ENCODE data around the gene E2F4. TPM values are rescaled to one million over a fixed set of nuclear protein-coding genes. Genes with fewer than 3 reads are reported as not detected.

E2F4 gene
- total RNA-seq, 1 donor from 2014 or later: 51.2 TPM

- Histone ChIP-seq H2AFZ (ENCODE audit: low read depth, low read length) (peak overlapping the region; percentile 81), H3K27me3 (ENCODE audit: insufficient read depth, low read length) (peaks cover 10% of the 10 kb centered on the region), H3K9ac (ENCODE audit: low read length) (no peak overlapping the region)
These were observed 42.5 kb upstream of the E2F4 start for GRCh38 chr16:67149276-67150046.

GRCh38 chr16:67150047-67150832 lies 41.7 kb upstream of the E2F4 start:
- DNase-seq (ENCODE audit: low read depth): peak; percentile 69
- H2AFZ ChIP-seq (ENCODE audit: low read depth, low read length): peak overlapping the region; percentile 81
- Mint-ChIP-seq H3K4me1 (ENCODE audit: low read depth, unreplicated experiment) (no peaks in the 10 kb centered on the region), H3K36me3 (ENCODE audit: low read depth, unreplicated experiment) (peaks cover 24% of the 10 kb centered on the region), H3K27ac (ENCODE audit: unreplicated experiment) (no peak overlapping the region), H3K4me3 (ENCODE audit: unreplicated experiment) (no peak overlapping the region), H3K9me3 (ENCODE audit: unreplicated experiment) (peaks cover 4% of the 10 kb centered on the region), H3K27me3 (ENCODE audit: low read depth, unreplicated experiment) (peaks cover 30% of the 10 kb centered on the region)
- peak overlapping the region; percentile 77 for H3K9ac ChIP-seq (ENCODE audit: low read length)
- H3K4me1 ChIP-seq (ENCODE audit: insufficient read depth, low read length): peaks cover 2% of the 10 kb centered on the region
- peaks cover 13% of the 10 kb centered on the region for H3K27me3 ChIP-seq (ENCODE audit: insufficient read depth, low read length)
- FAIRE-seq: no peak
- no peak overlapping the region for H3K27ac ChIP-seq (ENCODE audit: low read depth, low read length)
- peak overlapping the region; percentile 55 for H3K4me3 ChIP-seq (ENCODE audit: insufficient read depth, low read depth, low read length)
- TF ChIP-seq EZH2 (IDR thresholded peaks at IDR 0.05; ENCODE audit: insufficient read depth, low read length) (no peak), CTCF (IDR thresholded peaks at IDR 0.05; ENCODE audit: insufficient read depth, low read depth, low read length) (no peak)
- H3K9me3 ChIP-seq (ENCODE audit: insufficient read depth, low read depth, low read length): no peaks in the 10 kb centered on the region
- H3K79me2 ChIP-seq (ENCODE audit: insufficient read depth, low read length): no peaks in the 10 kb centered on the region
- peaks cover 13% of the 10 kb centered on the region for H3K36me3 ChIP-seq (ENCODE audit: insufficient read depth, low read length)
- peaks cover 30% of the 10 kb centered on the region for H4K20me1 ChIP-seq (ENCODE audit: insufficient read depth, low read length)
- peak overlapping the region; percentile 88 for H3K4me2 ChIP-seq (ENCODE audit: low read length)

More at GRCh38 chr16:67149276-67150046, 42.5 kb upstream of the E2F4 start:
- FAIRE-seq (no peak), DNase-seq (ENCODE audit: low read depth) (no peak)
- Histone ChIP-seq H3K9me3 (ENCODE audit: insufficient read depth, low read depth, low read length) (no peaks in the 10 kb centered on the region), H3K79me2 (ENCODE audit: insufficient read depth, low read length) (no peaks in the 10 kb centered on the region), H3K27ac (ENCODE audit: low read depth, low read length) (no peak overlapping the region), H3K36me3 (ENCODE audit: insufficient read depth, low read length) (peaks cover 19% of the 10 kb centered on the region), H3K4me2 (ENCODE audit: low read length) (peak overlapping the region; percentile 88), H3K4me3 (ENCODE audit: insufficient read depth, low read depth, low read length) (no peak overlapping the region), H3K4me1 (ENCODE audit: insufficient read depth, low read length) (peaks cover 2% of the 10 kb centered on the region), H4K20me1 (ENCODE audit: insufficient read depth, low read length) (peaks cover 28% of the 10 kb centered on the region)
- peaks cover 28% of the 10 kb centered on the region for H3K27me3 Mint-ChIP-seq (ENCODE audit: low read depth, unreplicated experiment)
- peak overlapping the region; percentile 41 for H3K27ac Mint-ChIP-seq (ENCODE audit: unreplicated experiment)
- peaks cover 27% of the 10 kb centered on the region for H3K36me3 Mint-ChIP-seq (ENCODE audit: low read depth, unreplicated experiment)
- peaks cover 4% of the 10 kb centered on the region for H3K9me3 Mint-ChIP-seq (ENCODE audit: unreplicated experiment)
- no peak for TF ChIP-seq EZH2 (IDR thresholded peaks at IDR 0.05; ENCODE audit: insufficient read depth, low read length)
- TF ChIP-seq CTCF (IDR thresholded peaks at IDR 0.05; ENCODE audit: insufficient read depth, low read depth, low read length): no peak
- H3K4me1 Mint-ChIP-seq (ENCODE audit: low read depth, unreplicated experiment): no peaks in the 10 kb centered on the region
- H3K4me3 Mint-ChIP-seq (ENCODE audit: unreplicated experiment): peak overlapping the region; percentile 57
